ENCODE results near the gene B4GALNT1. TPM values are rescaled to one million over a fixed set of nuclear protein-coding genes. Genes with fewer than 3 reads are reported as not detected.

B4GALNT1 gene
- total and polyA plus RNA-seq, 9 of the 15 experiments (the other 6 are each of a cell fraction or from before 2014, with no cell fraction given) = 1.0 to 32.2 (median 9.8) TPM

- peaks cover 0 to 34% of the 10 kb centered on the region in 2 experiments; a peak in 3 of 5 replicates for H3K4me1 ChIP-seq (replicated peaks in 1 of 2; ENCODE audit: control insufficient read depth in 2 of 2, insufficient read depth in 2 of 2, low read length in 2 of 2)
- no peaks in the 10 kb centered on the region for H3K9me3 ChIP-seq (replicated peaks; ENCODE audit: control insufficient read depth, insufficient read depth, low read depth, low read length)
- 0 out of 3 replicates have a peak, but pooled peaks cover 5% of the 10 kb centered on the region for H3K79me2 ChIP-seq (ENCODE audit: control insufficient read depth, insufficient read depth, low read length)
- peak; percentile 84 for ATAC-seq
- no peak for FAIRE-seq
- H3K27me3 ChIP-seq (ENCODE audit: control insufficient read depth in 2 of 2, insufficient read depth in 2 of 2, low read length in 2 of 2) = no peaks in the 10 kb centered on the region
- peak; percentile 70 to 78 (median 74) for DNase-seq (ENCODE audit: extremely low read depth in 1 of 4, low spot score in 3 of 4)
- peak overlapping the region; percentile 84 to 99 for H3K9ac ChIP-seq (ENCODE audit: insufficient read depth in 1 of 2, low read depth in 2 of 2, low read length in 2 of 2)
- peak overlapping the region; percentile 79 for H3K4me3 ChIP-seq
- peak overlapping the region; percentile 81 for H3K4me2 ChIP-seq (ENCODE audit: insufficient read depth, low read length)
- peak overlapping the region; percentile 83 for H3K27ac ChIP-seq (ENCODE audit: extremely low read depth, low read depth, low read length)
- TSS peak; percentile 43 for BruUV-seq (replicated peaks)
- no peaks in the 10 kb centered on the region for H3K9me1 ChIP-seq (ENCODE audit: control insufficient read depth, insufficient read depth, low read length)
- H3K36me3 ChIP-seq (ENCODE audit: control insufficient read depth, insufficient read depth, low read length) = peaks cover 36% of the 10 kb centered on the region; the same call in 2 of the 3 replicates
- no peaks in the 10 kb centered on the region for H4K20me1 ChIP-seq (replicated peaks; ENCODE audit: control insufficient read depth, insufficient read depth, low read length)
- ChIA-PET CTCF (ENCODE audit: low intra/inter-chr PET ratio) (interaction anchor here (0.6 to 2.2 kb wide), 4 partner anchors 11 to 104 kb away, joined by 3 to 14 read pairs (median 3); no protein-coding TSS in a partner anchor), POLR2A (interaction anchor here (0.5 to 1.1 kb wide), 11 partner anchors 9 to 408 kb away, joined by 3 to 5 read pairs (median 3); partner anchors contain the start of gene DDIT3)
- peak overlapping the region; percentile 96 for H2AFZ ChIP-seq (ENCODE audit: low read depth, low read length)
- intact Hi-C loops (cut with micrococcal nuclease) = loop anchor here (2.0 kb wide), 2 partner anchors 50 to 104 kb away; no protein-coding TSS in a partner anchor
- 5% methylated on average over 42 of the region's 67 CpGs for WGBS (ENCODE audit: insufficient coverage, low coverage, missing lambda C conversion rate)
- in situ Hi-C loops (cut with MboI) = no loop called here
- peak; percentile 35; the same call in 1 of the 2 replicates for TF ChIP-seq BHLHE40 (IDR thresholded peaks at IDR 0.05; ENCODE audit: low read length)
- TF ChIP-seq CTCF (IDR thresholded peaks at IDR 0.05 in 2 of 3, conservative IDR thresholded peaks at IDR 0.05 in 1 of 3; ENCODE audit: insufficient read depth in 2 of 3, low read depth in 1 of 3, low read length in 3 of 3) = peak in 2 of 3 experiments; percentile 21 to 28; a peak in 3 of 6 replicates
- TF ChIP-seq CLOCK (CRISPR knock-in tag; IDR thresholded peaks at IDR 0.05; ENCODE audit: borderline replicate concordance) = no peak
- TF ChIP-seq ZNF12 (CRISPR knock-in tag; IDR thresholded peaks at IDR 0.05) = no peak
- TF ChIP-seq PHF21A (IDR thresholded peaks at IDR 0.05; ENCODE audit: borderline replicate concordance, low read depth) = no peak
- TF ChIP-seq BCOR (IDR thresholded peaks at IDR 0.05) = peak; percentile 15; the same call in 1 of the 2 replicates
- no peak for TF ChIP-seq ATF3 (IDR thresholded peaks at IDR 0.05)
- no peak for TF ChIP-seq ATF3 (CRISPR knock-in tag; conservative IDR thresholded peaks at IDR 0.05)
- TF ChIP-seq KAT8 (IDR thresholded peaks at IDR 0.05; ENCODE audit: low read depth) = no peak
- TF ChIP-seq GABPB1 (CRISPR knock-in tag; IDR thresholded peaks at IDR 0.05) = no peak
- no peak for TF ChIP-seq MTA2 (IDR thresholded peaks at IDR 0.05; ENCODE audit: low read depth)
- TF ChIP-seq MCM5 (IDR thresholded peaks at IDR 0.05; ENCODE audit: low read depth) = no peak
- TF ChIP-seq MBD2 (IDR thresholded peaks at IDR 0.05; ENCODE audit: borderline replicate concordance, low read depth) = no peak
- TF ChIP-seq CTBP1 (IDR thresholded peaks at IDR 0.05; ENCODE audit: borderline replicate concordance) = peak; percentile 15; the same call in 1 of the 2 replicates
- peak; percentile 15 for TF ChIP-seq HMGN3 (IDR thresholded peaks at IDR 0.05; ENCODE audit: borderline replicate concordance, extremely low read depth, insufficient read length, low read depth, low read length)
Measured at GRCh38 chr12:57632073-57632957, 686 bp downstream of the B4GALNT1 start.
